Measurements from ENCODE around the gene ARF5.

The ARF5 gene

DNA sequence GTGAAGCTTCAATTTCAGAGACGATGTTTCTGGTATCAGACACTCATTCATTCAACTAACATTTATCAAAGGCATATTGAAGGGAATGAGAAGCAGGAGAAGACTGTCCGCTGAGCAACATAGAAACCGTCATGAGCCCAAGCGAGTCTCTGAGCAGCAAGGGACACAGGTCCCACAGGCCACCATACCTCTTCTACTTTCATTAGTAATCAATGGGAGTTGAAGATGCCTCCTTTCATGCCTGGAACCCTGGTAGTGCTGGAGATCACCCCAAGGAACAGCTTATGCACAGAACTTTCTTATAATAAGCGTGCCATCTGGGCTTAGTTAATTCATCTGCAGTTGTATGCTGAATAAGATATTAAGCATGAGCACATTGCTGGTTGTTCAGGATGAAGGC is 28.5 kb downstream of the ARF5 start:
- Histone ChIP-seq H3K4me2 (ENCODE audit: low read length) (no peak overlapping the region), H3K79me2 (ENCODE audit: low read length) (no peaks in the 10 kb centered on the region), H3K4me3 (ENCODE audit: low read length) (no peak overlapping the region), H3K27me3 (ENCODE audit: low read depth, low read length) (peaks cover 43% of the 10 kb centered on the region), H3K9me3 (ENCODE audit: insufficient read depth, low read length) (no peaks in the 10 kb centered on the region), H3K36me3 (replicated peaks; ENCODE audit: low read depth, low read length) (no peaks in the 10 kb centered on the region), H4K20me1 (ENCODE audit: insufficient read depth, low read length) (no peaks in the 10 kb centered on the region), H2AFZ (ENCODE audit: low read depth, low read length) (no peak overlapping the region), H3K4me1 (ENCODE audit: low read length) (no peaks in the 10 kb centered on the region), H3K27ac (ENCODE audit: low read length) (no peak overlapping the region), H3K9ac (ENCODE audit: low read length) (no peak overlapping the region)
- TF ChIP-seq, protein P1, sequence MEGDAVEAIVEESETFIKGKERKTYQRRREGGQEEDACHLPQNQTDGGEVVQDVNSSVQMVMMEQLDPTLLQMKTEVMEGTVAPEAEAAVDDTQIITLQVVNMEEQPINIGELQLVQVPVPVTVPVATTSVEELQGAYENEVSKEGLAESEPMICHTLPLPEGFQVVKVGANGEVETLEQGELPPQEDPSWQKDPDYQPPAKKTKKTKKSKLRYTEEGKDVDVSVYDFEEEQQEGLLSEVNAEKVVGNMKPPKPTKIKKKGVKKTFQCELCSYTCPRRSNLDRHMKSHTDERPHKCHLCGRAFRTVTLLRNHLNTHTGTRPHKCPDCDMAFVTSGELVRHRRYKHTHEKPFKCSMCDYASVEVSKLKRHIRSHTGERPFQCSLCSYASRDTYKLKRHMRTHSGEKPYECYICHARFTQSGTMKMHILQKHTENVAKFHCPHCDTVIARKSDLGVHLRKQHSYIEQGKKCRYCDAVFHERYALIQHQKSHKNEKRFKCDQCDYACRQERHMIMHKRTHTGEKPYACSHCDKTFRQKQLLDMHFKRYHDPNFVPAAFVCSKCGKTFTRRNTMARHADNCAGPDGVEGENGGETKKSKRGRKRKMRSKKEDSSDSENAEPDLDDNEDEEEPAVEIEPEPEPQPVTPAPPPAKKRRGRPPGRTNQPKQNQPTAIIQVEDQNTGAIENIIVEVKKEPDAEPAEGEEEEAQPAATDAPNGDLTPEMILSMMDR (IDR thresholded peaks at IDR 0.05; ENCODE audit: low read depth, low read length) = no peak
- no peak for TF ChIP-seq EZH2phosphoT487 (IDR thresholded peaks at IDR 0.05; ENCODE audit: low read depth)

DNA sequence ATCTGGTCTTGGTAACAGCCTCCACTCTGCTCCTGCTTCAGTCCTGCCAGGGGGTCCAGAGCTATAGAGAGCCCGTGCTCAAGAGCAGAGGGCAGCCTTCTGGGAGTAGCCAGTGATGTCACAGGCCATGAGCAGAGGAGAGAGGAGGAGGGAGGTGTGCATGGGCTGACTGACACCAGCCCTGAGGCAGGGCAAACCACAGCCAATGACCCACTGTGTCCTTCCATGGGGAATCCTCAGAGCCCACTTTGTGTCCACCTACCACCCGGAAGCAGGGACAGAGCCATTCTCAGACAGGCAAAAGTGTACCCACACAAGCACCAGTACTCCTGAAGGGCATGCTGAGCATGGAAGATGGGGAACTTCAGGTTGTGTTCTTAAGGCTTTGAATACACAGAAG is 29.8 kb downstream of the ARF5 start, which contains the start of gene PAX4:
TSS of gene PAX4 (minus strand) at position 101 of the 400 bp plus-strand sequence. CDS start 2,214 bp downstream, outside the sequence.
- H3K27me3 ChIP-seq (ENCODE audit: low read depth, low read length) = peaks cover 43% of the 10 kb centered on the region
- no peak within 1 kb of the TSS for H2AFZ ChIP-seq (ENCODE audit: low read depth, low read length)
- no peak within 1 kb of the TSS for H3K4me3 ChIP-seq (ENCODE audit: low read length)
- no peak within 1 kb of the TSS for H3K9ac ChIP-seq (ENCODE audit: low read length)
- no peaks in the 10 kb centered on the region for H3K79me2 ChIP-seq (ENCODE audit: low read length)
- no peaks in the 10 kb centered on the region for H3K36me3 ChIP-seq (replicated peaks; ENCODE audit: low read depth, low read length)
- no peak within 1 kb of the TSS for H3K27ac ChIP-seq (ENCODE audit: low read length)
- TF ChIP-seq, protein P1 (IDR thresholded peaks at IDR 0.05; ENCODE audit: low read depth, low read length) = no peak
- no peak for TF ChIP-seq EZH2phosphoT487 (IDR thresholded peaks at IDR 0.05; ENCODE audit: low read depth)
- H3K4me2 ChIP-seq (ENCODE audit: low read length) = no peak within 1 kb of the TSS
- H3K4me1 ChIP-seq (ENCODE audit: low read length) = no peaks in the 10 kb centered on the region
- H3K9me3 ChIP-seq (ENCODE audit: insufficient read depth, low read length) = no peaks in the 10 kb centered on the region
- H4K20me1 ChIP-seq (ENCODE audit: insufficient read depth, low read length) = no peaks in the 10 kb centered on the region

DNA sequence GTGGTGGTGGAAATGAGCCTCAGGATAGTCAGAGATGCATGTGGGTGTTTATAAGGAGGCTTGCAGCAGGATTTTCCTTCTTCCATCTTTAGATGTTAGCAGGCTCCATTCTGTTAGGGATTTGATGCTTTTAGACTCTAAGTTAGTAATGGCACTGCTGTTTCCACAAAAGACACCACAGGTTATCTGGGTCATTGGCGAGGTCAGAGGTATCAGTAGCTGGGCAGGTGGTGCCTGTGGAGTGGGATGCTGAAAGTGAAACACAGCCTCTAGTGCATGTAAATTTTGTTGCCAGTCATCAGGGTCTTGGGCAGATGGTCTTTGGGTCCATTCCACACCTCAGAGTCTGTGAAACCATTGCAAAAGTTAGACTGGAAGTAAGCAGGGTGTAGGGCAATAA is 30.6 kb downstream of the ARF5 start:
- Histone ChIP-seq H3K4me2 (ENCODE audit: low read length) (no peak overlapping the region), H2AFZ (ENCODE audit: low read depth, low read length) (no peak overlapping the region), H3K9ac (ENCODE audit: low read length) (no peak overlapping the region), H3K79me2 (ENCODE audit: low read length) (no peaks in the 10 kb centered on the region), H3K27ac (ENCODE audit: low read length) (no peak overlapping the region), H3K36me3 (replicated peaks; ENCODE audit: low read depth, low read length) (no peaks in the 10 kb centered on the region), H3K4me1 (ENCODE audit: low read length) (no peaks in the 10 kb centered on the region), H3K4me3 (ENCODE audit: low read length) (no peak overlapping the region), H4K20me1 (ENCODE audit: insufficient read depth, low read length) (no peaks in the 10 kb centered on the region), H3K9me3 (ENCODE audit: insufficient read depth, low read length) (no peaks in the 10 kb centered on the region), H3K27me3 (ENCODE audit: low read depth, low read length) (peaks cover 43% of the 10 kb centered on the region)
- TF ChIP-seq, protein P1 (IDR thresholded peaks at IDR 0.05; ENCODE audit: low read depth, low read length) = no peak
- TF ChIP-seq EZH2phosphoT487 (IDR thresholded peaks at IDR 0.05; ENCODE audit: low read depth) = no peak

DNA sequence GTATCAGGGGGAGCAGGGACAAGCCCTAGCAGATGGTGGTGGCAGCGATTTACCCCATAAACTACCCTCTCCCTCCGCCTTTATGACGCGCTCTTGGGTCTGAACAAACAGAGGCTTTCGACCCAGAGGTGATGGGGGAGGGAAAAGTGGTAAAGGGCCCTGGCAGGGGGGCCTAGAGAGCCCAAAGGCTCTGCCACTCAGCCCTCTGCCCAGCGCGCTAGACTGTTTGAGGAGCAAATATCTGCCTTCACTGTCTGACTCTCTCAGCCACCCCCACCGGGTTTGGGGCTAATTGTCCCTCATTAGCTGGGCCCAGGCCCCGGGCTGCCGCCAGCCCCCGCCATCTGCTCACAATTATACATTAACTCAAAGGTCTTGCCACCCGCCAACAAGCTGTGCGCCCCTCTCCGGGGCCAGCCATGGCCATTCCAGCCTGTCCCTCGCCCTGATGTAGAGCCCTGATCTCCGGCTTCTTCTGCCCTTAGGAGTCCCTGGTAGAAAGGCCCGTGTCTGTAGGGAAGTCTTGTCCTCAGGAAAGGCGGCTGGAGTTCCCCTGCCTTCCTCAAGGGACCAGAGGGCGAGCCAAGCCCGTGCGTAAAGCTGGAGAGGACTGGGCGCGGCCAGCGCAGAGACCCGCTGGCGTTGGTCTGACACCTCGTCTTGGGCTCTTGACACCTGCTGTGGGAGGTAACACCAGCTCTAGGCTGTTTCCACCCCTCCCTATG is 31.6 kb downstream of the ARF5 start:
- H3K4me1 ChIP-seq (ENCODE audit: low read length) = no peaks in the 10 kb centered on the region
- no peak overlapping the region for H3K9ac ChIP-seq (ENCODE audit: low read length)
- H3K4me3 ChIP-seq (ENCODE audit: low read length) = no peak overlapping the region
- peaks cover 44% of the 10 kb centered on the region for H3K27me3 ChIP-seq (ENCODE audit: low read depth, low read length)
- no peaks in the 10 kb centered on the region for H3K36me3 ChIP-seq (replicated peaks; ENCODE audit: low read depth, low read length)
- no peaks in the 10 kb centered on the region for H3K9me3 ChIP-seq (ENCODE audit: insufficient read depth, low read length)
- no peak overlapping the region for H3K4me2 ChIP-seq (ENCODE audit: low read length)
- H3K27ac ChIP-seq (ENCODE audit: low read length) = no peak overlapping the region
- TF ChIP-seq, protein P1 (IDR thresholded peaks at IDR 0.05; ENCODE audit: low read depth, low read length) = no peak
- no peak for TF ChIP-seq EZH2phosphoT487 (IDR thresholded peaks at IDR 0.05; ENCODE audit: low read depth)
- no peaks in the 10 kb centered on the region for H4K20me1 ChIP-seq (ENCODE audit: insufficient read depth, low read length)
- no peak overlapping the region for H2AFZ ChIP-seq (ENCODE audit: low read depth, low read length)
- no peaks in the 10 kb centered on the region for H3K79me2 ChIP-seq (ENCODE audit: low read length)
